ENCODE measurements around the gene ANXA11. TPM values are rescaled to one million over a fixed set of nuclear protein-coding genes. Genes with fewer than 3 reads are reported as not detected.
A peak's percentile ranks its signal among the peaks of the same experiment; 100 is the strongest.

The ANXA11 gene
- total RNA-seq, 6 donors from 2014 or later = 108 to 327 (median 194) TPM

DNA sequence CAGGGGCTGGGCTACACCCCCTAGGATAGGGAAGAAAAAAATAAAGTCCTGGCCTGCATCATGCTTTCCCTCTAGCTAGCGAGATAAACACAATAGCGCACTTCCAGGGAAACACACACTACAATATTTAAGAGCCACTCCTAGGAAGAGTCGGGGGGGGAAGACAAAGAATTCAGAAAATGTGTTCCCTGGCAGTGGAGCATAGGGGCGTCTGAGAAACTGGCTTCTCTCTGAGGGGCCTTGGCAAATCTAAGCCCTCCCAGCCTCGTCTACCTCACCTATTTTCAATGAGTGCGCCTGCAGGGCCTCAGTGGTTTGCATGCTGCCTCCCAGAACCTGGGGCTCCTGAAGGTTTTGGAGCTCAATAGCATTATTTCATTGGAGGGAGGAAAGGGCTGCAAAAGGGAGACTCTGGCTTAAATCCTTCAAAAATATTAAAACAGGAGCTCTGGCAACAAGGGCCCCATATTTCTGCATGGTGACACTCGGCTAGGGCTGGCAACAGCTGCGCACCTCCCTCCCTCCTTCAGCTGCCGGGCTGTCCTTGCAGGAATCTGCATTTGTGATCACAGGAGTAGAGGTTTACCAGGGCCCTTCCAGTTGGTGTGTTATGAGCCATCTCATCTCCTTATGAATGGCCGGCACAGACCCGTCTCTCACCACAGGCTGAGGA lies 10.8 kb downstream of the ANXA11 start:
- Histone ChIP-seq H3K4me1 (peaks cover 79 to 86% (median 84%) of the 10 kb centered on the region in 4 donors), H3K9me3 (no peaks in the 10 kb centered on the region), H3K27ac (peak overlapping the region; percentile 60 to 100 (median 82)), H3K27me3 (no peaks in the 10 kb centered on the region), H3K4me3 (no peak overlapping the region), H3K36me3 (peaks cover 0 to 3% (median 1%) of the 10 kb centered on the region in 4 donors)
- ATAC-seq (ENCODE audit: low FRiP score in 2 of 2) = no peak
- no peak for DNase-seq
- 65 to 66% methylated on average over 5 to 11 of the region's 11 CpGs for WGBS, 2 donors
- TF ChIP-seq, protein P1, sequence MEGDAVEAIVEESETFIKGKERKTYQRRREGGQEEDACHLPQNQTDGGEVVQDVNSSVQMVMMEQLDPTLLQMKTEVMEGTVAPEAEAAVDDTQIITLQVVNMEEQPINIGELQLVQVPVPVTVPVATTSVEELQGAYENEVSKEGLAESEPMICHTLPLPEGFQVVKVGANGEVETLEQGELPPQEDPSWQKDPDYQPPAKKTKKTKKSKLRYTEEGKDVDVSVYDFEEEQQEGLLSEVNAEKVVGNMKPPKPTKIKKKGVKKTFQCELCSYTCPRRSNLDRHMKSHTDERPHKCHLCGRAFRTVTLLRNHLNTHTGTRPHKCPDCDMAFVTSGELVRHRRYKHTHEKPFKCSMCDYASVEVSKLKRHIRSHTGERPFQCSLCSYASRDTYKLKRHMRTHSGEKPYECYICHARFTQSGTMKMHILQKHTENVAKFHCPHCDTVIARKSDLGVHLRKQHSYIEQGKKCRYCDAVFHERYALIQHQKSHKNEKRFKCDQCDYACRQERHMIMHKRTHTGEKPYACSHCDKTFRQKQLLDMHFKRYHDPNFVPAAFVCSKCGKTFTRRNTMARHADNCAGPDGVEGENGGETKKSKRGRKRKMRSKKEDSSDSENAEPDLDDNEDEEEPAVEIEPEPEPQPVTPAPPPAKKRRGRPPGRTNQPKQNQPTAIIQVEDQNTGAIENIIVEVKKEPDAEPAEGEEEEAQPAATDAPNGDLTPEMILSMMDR (IDR thresholded peaks at IDR 0.05) = no peak
- TF ChIP-seq EP300 (IDR thresholded peaks at IDR 0.05) = no peak
- TF ChIP-seq POLR2AphosphoS5 (IDR thresholded peaks at IDR 0.05) = no peak
- no peak for TF ChIP-seq POLR2A (IDR thresholded peaks at IDR 0.05)

DNA sequence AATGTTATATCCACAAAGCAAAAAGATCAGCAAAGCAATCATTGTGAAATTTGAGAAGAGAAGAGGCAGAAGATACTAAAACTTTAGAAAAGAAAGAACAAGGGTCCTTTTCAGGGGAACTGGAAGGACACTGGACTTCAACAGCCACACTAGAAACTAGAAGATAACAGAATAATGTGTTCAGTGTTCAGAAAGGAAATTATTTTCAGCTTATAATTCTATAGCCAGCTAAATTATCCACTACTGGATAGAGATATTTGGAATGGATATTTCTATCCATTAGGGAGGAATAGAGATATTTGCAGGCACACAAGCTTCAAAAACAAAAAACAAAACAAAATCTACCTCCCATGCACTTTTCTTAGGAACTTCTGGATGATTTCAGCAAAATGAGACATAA lies 12.8 kb downstream of the ANXA11 start:
- Histone ChIP-seq H3K4me1 (peaks cover 79 to 86% (median 83%) of the 10 kb centered on the region in 4 donors), H3K9me3 (no peaks in the 10 kb centered on the region), H3K4me3 (no peak overlapping the region), H3K36me3 (peaks cover 0 to 3% (median 1%) of the 10 kb centered on the region in 4 donors), H3K27ac (peak overlapping the region in 2 of 4 donors; percentile 69 to 100), H3K27me3 (no peaks in the 10 kb centered on the region)
- no peak for DNase-seq
- no peak for ATAC-seq (ENCODE audit: low FRiP score in 2 of 2)
- TF ChIP-seq, protein P1 (IDR thresholded peaks at IDR 0.05) = no peak
- TF ChIP-seq EP300 (IDR thresholded peaks at IDR 0.05) (no peak), POLR2AphosphoS5 (IDR thresholded peaks at IDR 0.05) (no peak), POLR2A (IDR thresholded peaks at IDR 0.05) (no peak)

DNA sequence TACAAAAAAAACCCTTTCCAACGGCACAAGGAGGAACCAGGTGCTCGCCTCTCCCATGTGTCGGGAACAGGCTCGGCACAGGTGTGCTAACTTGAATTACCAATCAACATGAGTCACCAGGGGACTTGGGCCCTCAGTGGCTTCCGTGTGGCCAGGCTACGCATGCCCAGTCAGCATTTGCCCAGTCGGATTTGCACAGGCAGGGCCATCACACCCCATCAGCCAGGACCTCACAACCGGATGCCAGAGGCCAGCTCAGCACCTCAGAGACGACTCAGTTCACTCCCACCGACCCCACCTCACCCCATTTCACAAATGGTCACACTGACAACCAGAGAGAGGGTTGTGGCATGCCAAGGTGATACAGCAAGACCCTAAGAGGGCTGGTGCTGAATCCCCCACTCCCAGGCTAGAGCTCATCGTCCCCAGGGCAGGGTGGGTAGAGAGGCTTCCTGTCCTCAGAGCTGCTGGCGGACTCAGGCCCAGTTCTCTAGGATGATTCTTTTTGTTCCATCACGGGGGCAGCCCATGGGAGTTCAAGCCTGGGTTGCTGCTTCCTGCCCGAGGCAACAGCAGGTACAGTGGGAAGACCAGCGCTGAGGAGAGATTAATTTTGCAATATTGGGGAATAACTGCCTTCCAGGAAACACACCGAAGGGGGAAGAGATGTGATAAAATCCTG lies 13.6 kb downstream of the ANXA11 start:
- Histone ChIP-seq H3K4me3 (no peak overlapping the region), H3K27ac (peak overlapping the region in 3 of 4 donors; percentile 65 to 69 (median 66)), H3K36me3 (peaks cover 0 to 3% (median 1%) of the 10 kb centered on the region in 4 donors), H3K9me3 (no peaks in the 10 kb centered on the region), H3K27me3 (no peaks in the 10 kb centered on the region), H3K4me1 (peaks cover 79 to 86% (median 83%) of the 10 kb centered on the region in 4 donors)
- DNase-seq = peak in 1 of 2 donors; percentile 72
- 75 to 77% methylated on average over 13 to 16 of the region's 16 CpGs for WGBS, 2 donors
- ATAC-seq (ENCODE audit: low FRiP score in 2 of 2) = peak in 1 of 2 donors; percentile 19
- TF ChIP-seq, protein P1 (IDR thresholded peaks at IDR 0.05) = no peak
- TF ChIP-seq POLR2A (IDR thresholded peaks at IDR 0.05) = peak in 1 of 4 donors; percentile 8
- peak in 1 of 2 donors; percentile 29 for TF ChIP-seq POLR2AphosphoS5 (IDR thresholded peaks at IDR 0.05)
- no peak for TF ChIP-seq EP300 (IDR thresholded peaks at IDR 0.05)

DNA sequence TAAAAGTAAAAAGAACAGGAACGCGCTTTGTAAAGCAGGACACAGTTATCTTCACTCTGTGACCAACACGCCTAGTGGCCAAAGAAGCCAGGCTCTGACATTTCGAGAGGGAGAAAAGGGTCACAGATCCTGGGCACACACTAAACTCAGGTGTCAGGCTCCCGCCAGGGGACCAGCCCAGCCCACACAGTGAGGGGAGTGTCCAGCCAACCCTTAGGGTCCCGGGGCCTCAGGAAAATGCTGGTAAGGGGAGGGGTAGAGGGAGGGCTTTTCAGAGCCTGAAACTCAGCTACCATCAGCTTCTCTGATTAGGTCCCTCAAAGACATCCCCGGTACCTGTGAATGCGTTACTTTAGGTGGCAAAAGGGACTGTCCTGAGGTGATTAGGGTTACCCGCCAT lies 16.6 kb downstream of the ANXA11 start:
- ATAC-seq (ENCODE audit: low FRiP score in 2 of 2) (no peak), DNase-seq (no peak)
- Histone ChIP-seq H3K9me3 (no peaks in the 10 kb centered on the region), H3K27ac (peak overlapping the region; percentile 49 to 78 (median 76)), H3K36me3 (no peaks in the 10 kb centered on the region), H3K27me3 (no peaks in the 10 kb centered on the region), H3K4me1 (peaks cover 61 to 84% (median 71%) of the 10 kb centered on the region in 4 donors), H3K4me3 (no peak overlapping the region)
- WGBS, 2 donors = 94 to 99% methylated on average over 8 to 9 of the region's 9 CpGs
- TF ChIP-seq, protein P1 (IDR thresholded peaks at IDR 0.05) = no peak
- TF ChIP-seq POLR2A (IDR thresholded peaks at IDR 0.05) (no peak), POLR2AphosphoS5 (IDR thresholded peaks at IDR 0.05) (no peak), EP300 (IDR thresholded peaks at IDR 0.05) (no peak)

Measured in upper lobe of left lung (tissue), 6 donors.